K562 (cell line): ENCODE data around the gene TOMM5. TPM values are rescaled to one million over a fixed set of nuclear protein-coding genes. Genes with fewer than 3 reads are reported as not detected.

ENCODE experiments used
- ETV1 ChIP-seq: fragments of 450-650 bp; conservative IDR thresholded peaks from 2 replicates; pipeline ENCODE4 v1.6.1; 2016; ENCODE audit warnings: missing genetic modification characterization, control low read depth, low read depth, missing compliant biosample characterization
- GATAD2A ChIP-seq: fragments of 450-650 bp; IDR thresholded peaks from 2 replicates; pipeline ENCODE4 v1.6.1; 2017
- HMG20B ChIP-seq: fragments of 250-450 bp; sonication (Bioruptor Pico); IDR thresholded peaks from 2 replicates; pipeline ENCODE4 v1.5.0; 2021; ENCODE audit warnings: mild to moderate bottlenecking
- ILK ChIP-seq: fragments of 450-650 bp; IDR thresholded peaks from 2 replicates; pipeline ENCODE4 v1.6.1; 2016; ENCODE audit warnings: missing genetic modification characterization, low read depth, mild to moderate bottlenecking, missing compliant biosample characterization, moderate library complexity, borderline replicate concordance
- KAT7 ChIP-seq: sonication (generic); formaldehyde crosslinking; IDR thresholded peaks from 2 replicates; pipeline ENCODE4 v1.8.0; 2022; ENCODE audit warnings: missing genetic modification reagents, mild to moderate bottlenecking, borderline replicate concordance
- MEIS2 ChIP-seq: fragments of 450-650 bp; IDR thresholded peaks from 2 replicates; pipeline ENCODE4 v1.6.1; 2014; ENCODE audit warnings: mild to moderate bottlenecking; ENCODE audit not compliant: partially characterized antibody
- NELFE ChIP-seq: IDR thresholded peaks from 2 replicates; pipeline ENCODE4 v1.6.1; 2011; ENCODE audit warnings: mild to moderate bottlenecking; ENCODE audit not compliant: insufficient read depth, insufficient read length
- NR2F6 ChIP-seq: fragments of 450-650 bp; formaldehyde crosslinking; IDR thresholded peaks from 2 replicates; pipeline ENCODE4 v1.4.0; 2020; ENCODE audit warnings: mild to moderate bottlenecking
- POLR2A ChIP-seq: fragments of 450-650 bp; conservative IDR thresholded peaks from 2 replicates; pipeline ENCODE4 v1.6.1; 2016
- RAD21 ChIP-seq, 2 experiments: fragments of 250-450 bp in 1 of 2; fragments of 450-650 bp in 1 of 2; sonication (Bioruptor Pico) in 1 of 2; formaldehyde crosslinking in 1 of 2; IDR thresholded peaks in 1 of 2; conservative IDR thresholded peaks in 1 of 2; 2 replicates each; pipeline versions ENCODE4 v1.4.0 to v1.8.0; 2020 to 2022; ENCODE audit warnings: mild to moderate bottlenecking in 2 of 2, moderate library complexity in 1 of 2
- RBM39 ChIP-seq: fragments of 200-400 bp; formaldehyde crosslinking; optimal IDR thresholded peaks from 2 replicates; pipeline ENCODE3; 2018; ENCODE audit warnings: low read depth, low read length
- RFX7 ChIP-seq: fragments of 250-450 bp; sonication (Bioruptor Pico); IDR thresholded peaks from 2 replicates; pipeline ENCODE4 v1.5.1; 2021; ENCODE audit warnings: mild to moderate bottlenecking
- TAL1 ChIP-seq: fragments of 450-650 bp; IDR thresholded peaks from 2 replicates; pipeline ENCODE4 v1.6.1; 2016; ENCODE audit warnings: mild to moderate bottlenecking
- ZBTB7A ChIP-seq: IDR thresholded peaks from 2 replicates; pipeline ENCODE4 v1.6.1; 2011; ENCODE audit warnings: low read depth, mild to moderate bottlenecking, low read length, moderate library complexity, borderline replicate concordance; ENCODE audit not compliant: control insufficient read depth
- ZNF175 ChIP-seq: fragments of 200-800 bp; sonication (Bioruptor generic); IDR thresholded peaks from 2 replicates; pipeline ENCODE4 v1.6.1; 2016; ENCODE audit warnings: low read depth, mild to moderate bottlenecking, missing genetic modification characterization, missing compliant biosample characterization
- ZNF253 ChIP-seq: fragments of 250-450 bp; sonication (Bioruptor Pico); conservative IDR thresholded peaks from 2 replicates; pipeline ENCODE4 v1.6.1; 2021; ENCODE audit warnings: mild to moderate bottlenecking
- ZNF316 ChIP-seq: fragments of 450-650 bp; IDR thresholded peaks from 2 replicates; pipeline ENCODE4 v1.6.1; 2016
- ZNF57 ChIP-seq: fragments of 450-650 bp; formaldehyde crosslinking; IDR thresholded peaks from 2 replicates; pipeline ENCODE4 v1.4.0; 2020; ENCODE audit warnings: mild to moderate bottlenecking, moderate library complexity
- ZNF699 ChIP-seq: fragments of 250-450 bp; sonication (Bioruptor Pico); IDR thresholded peaks from 2 replicates; pipeline ENCODE4 v1.8.0; 2021; ENCODE audit warnings: mild to moderate bottlenecking, moderate library complexity; ENCODE audit not compliant: insufficient replicate concordance
- polyA plus RNA-seq, 8 experiments: library from polyadenylated mRNA; depleted of rRNA in 4 of 8; stranded (reverse) in 5 of 8; unstranded in 3 of 8; fragments of >200 nt; fragmentation: Nextera tagmentation in 2 of 8; fragmentation: Illumina TruSeq in 1 of 8; extraction: Ambion mirVana in 2 of 8; extraction: Trizol in 1 of 8; gene quantifications; 2 replicates each; pipeline versions ENCODE4 v1.2.1 to v1.2.3, GENCODE V29; 2011 to 2014; ENCODE audit warnings: inconsistent platforms in 1 of 8, missing spikeins in 1 of 8
- total RNA-seq, 7 experiments: library from RNA; depleted of rRNA in 6 of 7; stranded (reverse); fragments of >200 nt in 6 of 7; fragmentation: Illumina TruSeq in 2 of 7; extraction: Trizol in 2 of 7; gene quantifications; 2 replicates each; pipeline versions ENCODE4 v1.2.1 to v1.2.3, GENCODE V29; 2011 to 2021; ENCODE audit warnings: low replicate concordance in 1 of 7
- TF ChIP-seq, protein P1 (sequence below): fragments of 250-450 bp; sonication (Bioruptor Pico); IDR thresholded peaks from 2 replicates; pipeline ENCODE4 v1.5.0; 2021; ENCODE audit warnings: mild to moderate bottlenecking, borderline replicate concordance
- TF ChIP-seq, protein P2 (sequence below): fragments of 450-650 bp; conservative IDR thresholded peaks from 2 replicates; pipeline ENCODE4 v1.6.1; 2016; ENCODE audit warnings: missing genetic modification characterization, low read depth, mild to moderate bottlenecking, control low read depth, missing compliant biosample characterization
- TF ChIP-seq, protein P3 (sequence below): fragments of 250-450 bp; sonication (Bioruptor Pico); IDR thresholded peaks from 2 replicates; pipeline ENCODE4 v1.6.1; 2021; ENCODE audit warnings: mild to moderate bottlenecking
- TF ChIP-seq, protein P4 (sequence below), 2 experiments: fragments of 250-450 bp in 1 of 2; fragments of 450-650 bp in 1 of 2; sonication (Bioruptor Pico) in 1 of 2; IDR thresholded peaks; 2 replicates each; pipeline versions ENCODE4 v1.6.1 to v1.8.0; 2016 to 2021; ENCODE audit warnings: mild to moderate bottlenecking in 2 of 2, moderate library complexity in 2 of 2, missing compliant biosample characterization in 1 of 2, missing genetic modification characterization in 1 of 2

The TOMM5 gene
- total and polyA plus RNA-seq, 9 of the 15 experiments (the other 6 are each of a cell fraction or from before 2014, with no cell fraction given): 262 to 1,742 (median 496) TPM

DNA sequence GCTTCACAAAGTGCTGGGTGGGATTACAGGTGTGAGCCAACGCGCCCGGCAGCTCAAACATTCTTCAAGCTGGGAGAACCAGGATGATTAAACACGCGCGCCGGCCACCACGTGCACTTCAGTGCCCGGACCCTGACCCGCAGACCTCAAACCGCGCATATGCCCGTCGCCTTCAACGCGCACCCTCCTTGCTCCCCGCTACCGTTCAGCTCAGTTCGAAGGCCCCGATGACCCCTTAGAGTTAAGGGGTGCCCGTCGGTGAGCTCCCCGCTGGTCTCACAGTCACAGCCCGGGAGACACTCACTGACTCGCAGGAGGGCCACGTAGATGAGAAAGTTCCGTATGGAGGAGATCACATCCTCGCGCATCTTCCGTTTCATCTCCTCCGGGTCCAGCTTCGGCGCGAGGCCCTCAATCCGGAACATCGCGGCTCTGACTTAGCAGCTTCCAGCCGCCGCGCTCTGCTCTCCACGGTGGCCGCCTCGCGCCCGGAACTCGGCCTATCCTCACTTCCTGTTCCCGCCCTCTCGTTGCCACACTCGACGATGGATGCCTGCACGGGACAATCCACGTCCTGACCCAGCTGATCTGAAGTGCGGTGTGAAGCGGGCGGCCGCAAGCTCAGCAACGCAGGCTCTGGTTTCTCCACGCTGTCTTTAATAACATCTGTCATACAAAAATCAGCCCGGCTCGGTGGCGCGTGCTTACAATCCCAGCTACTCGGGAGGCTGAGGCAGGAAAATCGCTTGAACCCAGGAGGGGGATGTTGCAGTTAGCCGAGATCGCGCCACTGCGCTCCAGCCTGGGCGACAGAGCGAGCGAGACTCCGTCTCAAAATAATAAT, at the start of gene TOMM5 (continued):
- TF ChIP-seq ZNF699 (CRISPR knock-in tag): no peak
- TF ChIP-seq, protein P1, sequence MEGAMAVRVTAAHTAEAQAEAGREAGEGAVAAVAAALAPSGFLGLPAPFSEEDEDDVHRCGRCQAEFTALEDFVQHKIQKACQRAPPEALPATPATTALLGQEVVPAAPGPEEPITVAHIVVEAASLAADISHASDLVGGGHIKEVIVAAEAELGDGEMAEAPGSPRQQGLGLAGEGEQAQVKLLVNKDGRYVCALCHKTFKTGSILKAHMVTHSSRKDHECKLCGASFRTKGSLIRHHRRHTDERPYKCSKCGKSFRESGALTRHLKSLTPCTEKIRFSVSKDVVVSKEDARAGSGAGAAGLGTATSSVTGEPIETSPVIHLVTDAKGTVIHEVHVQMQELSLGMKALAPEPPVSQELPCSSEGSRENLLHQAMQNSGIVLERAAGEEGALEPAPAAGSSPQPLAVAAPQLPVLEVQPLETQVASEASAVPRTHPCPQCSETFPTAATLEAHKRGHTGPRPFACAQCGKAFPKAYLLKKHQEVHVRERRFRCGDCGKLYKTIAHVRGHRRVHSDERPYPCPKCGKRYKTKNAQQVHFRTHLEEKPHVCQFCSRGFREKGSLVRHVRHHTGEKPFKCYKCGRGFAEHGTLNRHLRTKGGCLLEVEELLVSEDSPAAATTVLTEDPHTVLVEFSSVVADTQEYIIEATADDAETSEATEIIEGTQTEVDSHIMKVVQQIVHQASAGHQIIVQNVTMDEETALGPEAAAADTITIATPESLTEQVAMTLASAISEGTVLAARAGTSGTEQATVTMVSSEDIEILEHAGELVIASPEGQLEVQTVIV: no peak
- TF ChIP-seq KAT7 (CRISPR knock-in tag): peak; percentile 90
- TF ChIP-seq NR2F6 (CRISPR knock-in tag): no peak
- no peak for TF ChIP-seq ILK (tag)
- TF ChIP-seq ZBTB7A: no peak
- no peak for TF ChIP-seq ZNF175 (CRISPR knock-in tag)
- peak; percentile 38 for TF ChIP-seq NELFE
- no peak for TF ChIP-seq ZNF57 (CRISPR knock-in tag)
- no peak for TF ChIP-seq HMG20B
- peak; percentile 99 for TF ChIP-seq POLR2A
- no peak for TF ChIP-seq RAD21 (CRISPR knock-in tag; conservative IDR thresholded peaks at IDR 0.05 in 1 of 2, IDR thresholded peaks at IDR 0.05 in 1 of 2)
- TF ChIP-seq MEIS2: peak; percentile 79
- 0 out of 2 replicates have a peak, but pooled peaks have one; percentile 5 for TF ChIP-seq TAL1
- TF ChIP-seq ZNF316: peak; percentile 65
- TF ChIP-seq RBM39: no peak
- TF ChIP-seq, protein P2, sequence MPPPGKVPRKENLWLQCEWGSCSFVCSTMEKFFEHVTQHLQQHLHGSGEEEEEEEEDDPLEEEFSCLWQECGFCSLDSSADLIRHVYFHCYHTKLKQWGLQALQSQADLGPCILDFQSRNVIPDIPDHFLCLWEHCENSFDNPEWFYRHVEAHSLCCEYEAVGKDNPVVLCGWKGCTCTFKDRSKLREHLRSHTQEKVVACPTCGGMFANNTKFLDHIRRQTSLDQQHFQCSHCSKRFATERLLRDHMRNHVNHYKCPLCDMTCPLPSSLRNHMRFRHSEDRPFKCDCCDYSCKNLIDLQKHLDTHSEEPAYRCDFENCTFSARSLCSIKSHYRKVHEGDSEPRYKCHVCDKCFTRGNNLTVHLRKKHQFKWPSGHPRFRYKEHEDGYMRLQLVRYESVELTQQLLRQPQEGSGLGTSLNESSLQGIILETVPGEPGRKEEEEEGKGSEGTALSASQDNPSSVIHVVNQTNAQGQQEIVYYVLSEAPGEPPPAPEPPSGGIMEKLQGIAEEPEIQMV: no peak
- no peak for TF ChIP-seq ZNF253 (CRISPR knock-in tag)
- TF ChIP-seq, protein P3, sequence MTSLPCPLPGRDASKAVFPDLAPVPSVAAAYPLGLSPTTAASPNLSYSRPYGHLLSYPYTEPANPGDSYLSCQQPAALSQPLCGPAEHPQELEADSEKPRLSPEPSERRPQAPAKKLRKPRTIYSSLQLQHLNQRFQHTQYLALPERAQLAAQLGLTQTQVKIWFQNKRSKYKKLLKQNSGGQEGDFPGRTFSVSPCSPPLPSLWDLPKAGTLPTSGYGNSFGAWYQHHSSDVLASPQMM (CRISPR knock-in tag): no peak
- TF ChIP-seq GATAD2A: no peak
- no peak for TF ChIP-seq RFX7
- TF ChIP-seq, protein P4, sequence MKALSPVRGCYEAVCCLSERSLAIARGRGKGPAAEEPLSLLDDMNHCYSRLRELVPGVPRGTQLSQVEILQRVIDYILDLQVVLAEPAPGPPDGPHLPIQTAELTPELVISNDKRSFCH (CRISPR knock-in tag; IDR thresholded peaks at IDR 0.05): no peak
- TF ChIP-seq, protein P4 (tag; IDR thresholded peaks at IDR 0.05): peak; percentile 91
- TF ChIP-seq ETV1: peak; percentile 93
